ENCODE data around the gene ADH5.
"Not testable (repeated sequence)": the region's sequence is repeated elsewhere in the genome, so short reads cannot be mapped to it uniquely, and the experiment has no call there.

The ADH5 gene

GRCh38 chr4:99088481-99089365, at the start of gene ADH5:
TSS of gene ADH5 (minus strand) at chr4:99088788. CDS start at chr4:99088700, 88 bp downstream.
- DNase-seq (ENCODE audit: low read depth, low spot score), result peak; percentile 92

DNA sequence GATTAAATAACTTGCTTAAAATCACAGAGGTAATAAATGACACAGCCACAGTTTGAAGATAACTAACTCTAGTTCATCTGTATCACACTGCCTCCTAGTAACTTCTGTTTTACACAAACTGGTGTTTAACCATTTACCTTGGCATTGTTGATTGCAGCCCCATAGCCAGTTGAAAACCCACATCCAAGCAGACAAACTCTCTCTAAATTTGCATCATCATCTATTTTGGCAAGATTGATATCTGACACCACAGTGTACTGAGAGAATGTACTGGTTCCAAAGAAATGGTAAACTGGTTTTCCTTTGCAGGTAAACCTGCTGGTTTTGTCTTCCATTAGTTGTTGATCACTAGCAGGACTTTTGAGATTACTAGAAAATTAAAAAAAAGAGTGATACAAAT, 47.7 kb upstream of the ADH5 start:
- no peak for DNase-seq (ENCODE audit: low read depth, low spot score)

GRCh38 chr4:99135541-99136162, 47.1 kb upstream of the ADH5 start:
- DNase-seq (ENCODE audit: low read depth, low spot score), result no peak

DNA sequence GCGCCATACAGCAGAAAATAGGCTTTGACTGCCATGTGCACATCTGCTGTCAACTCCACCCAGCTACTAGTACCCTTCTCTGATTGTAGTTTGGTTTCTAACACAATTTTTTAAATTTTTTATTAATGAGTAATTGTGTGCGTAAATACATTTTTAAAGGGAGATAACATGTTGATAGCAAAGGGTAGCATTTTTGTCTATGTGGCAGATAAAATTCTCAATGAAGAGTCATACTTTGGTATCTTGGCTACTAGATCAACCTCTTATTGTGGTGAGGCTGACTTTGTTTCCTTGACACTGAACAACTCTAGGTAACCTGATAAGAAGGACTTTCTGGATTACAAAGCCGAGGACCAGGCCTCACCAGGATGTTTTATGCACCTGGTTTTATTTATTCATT, 46.0 kb upstream of the ADH5 start:
- DNase-seq (ENCODE audit: low read depth, low spot score), result no peak

DNA sequence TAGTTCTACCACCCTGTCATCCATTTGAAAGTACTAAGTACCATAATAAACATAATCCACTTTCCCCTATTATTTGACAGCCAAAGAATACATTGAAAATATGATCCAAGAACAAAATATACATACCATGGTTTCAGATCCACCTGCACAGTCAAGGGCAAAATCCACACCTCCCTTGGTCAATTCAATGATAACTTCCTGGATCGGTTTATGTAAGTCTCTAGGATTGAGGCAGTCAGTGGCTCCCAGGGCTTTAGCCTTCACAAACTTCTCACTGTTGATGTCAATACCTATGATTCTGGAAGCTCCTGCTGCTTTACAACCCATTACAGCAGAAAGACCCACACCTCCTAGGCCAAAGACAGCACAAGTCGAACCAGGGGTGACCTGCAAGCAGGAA, 42.8 kb upstream of the ADH5 start:
- DNase-seq (ENCODE audit: low read depth, low spot score), result no peak

GRCh38 chr4:99126376-99126775, 37.8 kb upstream of the ADH5 start:
- DNase-seq (ENCODE audit: low read depth, low spot score), result no peak

GRCh38 chr4:99121008-99121407, 32.4 kb upstream of the ADH5 start:
- no peak for DNase-seq (ENCODE audit: low read depth, low spot score)

GRCh38 chr4:99120501-99120900, 31.9 kb upstream of the ADH5 start:
- no peak for DNase-seq (ENCODE audit: low read depth, low spot score)

DNA sequence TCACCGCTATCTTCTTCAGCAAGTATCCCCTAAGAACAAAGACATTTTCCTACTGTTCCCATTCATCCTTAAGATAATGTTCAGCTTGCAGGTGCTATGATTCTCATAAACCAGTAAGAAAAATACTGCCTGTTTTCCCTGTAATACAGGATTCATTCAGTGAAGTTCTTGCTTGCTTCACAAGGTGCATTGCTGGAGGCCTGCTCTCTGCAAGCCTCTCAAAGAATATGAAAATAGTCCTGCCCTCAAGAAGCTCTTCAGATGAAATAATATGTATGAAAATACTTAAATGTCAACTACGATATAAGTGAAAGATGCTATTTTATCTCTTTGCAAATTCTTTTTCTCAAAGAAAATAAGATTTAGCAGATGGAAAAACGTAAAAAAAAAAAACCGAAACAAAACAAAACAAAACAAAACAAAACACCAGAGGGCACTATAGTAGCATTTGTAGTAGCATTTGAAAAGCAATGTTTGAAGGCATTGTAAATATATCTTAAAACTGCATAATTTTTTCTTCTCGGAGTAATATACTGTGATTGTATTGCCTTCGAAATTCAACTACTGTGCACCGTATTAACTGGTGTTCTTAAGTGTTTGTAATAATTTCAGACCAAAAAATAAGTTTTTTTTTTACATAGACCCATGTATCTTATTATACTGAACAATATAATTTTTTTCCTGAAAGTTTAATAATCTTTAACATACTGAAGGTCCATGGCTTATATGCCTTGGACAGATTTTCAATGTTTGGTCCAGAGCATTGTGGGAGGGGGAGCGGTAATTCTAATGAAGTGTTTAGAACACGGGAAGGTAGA, 29.5 kb upstream of the ADH5 start:
- no peak for DNase-seq (ENCODE audit: low read depth, low spot score)

DNA sequence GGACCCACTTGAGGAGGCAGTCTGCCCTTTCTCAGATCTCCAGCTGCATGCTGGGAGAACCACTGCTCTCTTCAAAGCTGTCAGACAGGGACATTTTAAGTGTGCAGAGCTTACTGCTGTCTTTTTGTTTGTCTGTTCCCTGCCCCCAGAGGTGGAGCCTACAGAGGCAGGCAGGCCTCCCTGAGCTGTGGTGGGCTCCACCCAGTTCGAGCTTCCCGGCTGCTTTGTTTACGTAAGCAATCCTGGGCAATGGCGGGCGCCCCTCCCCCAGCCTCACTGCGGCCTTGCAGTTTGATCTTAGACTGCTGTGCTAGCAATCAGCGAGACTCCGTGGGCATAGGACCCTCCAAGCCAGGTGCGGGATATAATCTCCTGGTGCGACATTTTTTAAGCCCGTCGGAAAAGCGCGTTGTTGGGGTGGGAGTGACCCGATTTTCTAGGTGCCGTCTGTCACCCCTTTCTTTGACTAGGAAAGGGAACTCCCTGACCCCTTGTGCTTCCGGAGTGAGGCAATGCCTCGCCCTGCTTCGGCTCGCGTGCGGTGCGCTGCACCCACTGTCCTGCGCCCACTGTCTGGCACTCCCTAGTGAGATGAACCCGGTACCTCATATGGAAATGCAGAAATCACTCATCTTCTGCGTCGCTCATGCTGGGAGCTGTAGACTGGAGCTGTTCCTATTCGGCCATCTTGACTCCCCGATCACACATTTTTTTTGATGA, 28.7 kb upstream of the ADH5 start:
- not testable (repeated sequence) for DNase-seq (ENCODE audit: low read depth, low spot score)

DNA sequence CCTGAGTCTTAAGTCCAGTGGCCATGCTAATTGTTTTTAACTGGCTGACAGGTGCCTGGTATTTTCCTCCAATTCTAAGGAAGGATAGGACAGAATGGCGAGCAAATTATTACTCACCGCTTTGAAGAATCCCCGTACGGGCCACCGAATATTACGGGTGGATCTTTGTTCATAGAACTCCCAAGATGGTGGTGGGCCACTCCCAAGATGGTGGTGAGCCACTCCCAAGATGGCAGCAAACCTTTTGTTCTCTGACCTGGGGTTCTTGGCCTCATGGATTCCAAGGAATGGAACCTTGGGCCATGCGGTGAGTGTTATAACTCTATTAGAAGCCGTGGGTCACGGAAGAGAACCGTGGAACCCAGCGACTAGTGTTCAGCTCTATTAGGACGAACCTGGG, 20.7 kb upstream of the ADH5 start:
- DNase-seq (ENCODE audit: low read depth, low spot score), result not testable (repeated sequence)

DNA sequence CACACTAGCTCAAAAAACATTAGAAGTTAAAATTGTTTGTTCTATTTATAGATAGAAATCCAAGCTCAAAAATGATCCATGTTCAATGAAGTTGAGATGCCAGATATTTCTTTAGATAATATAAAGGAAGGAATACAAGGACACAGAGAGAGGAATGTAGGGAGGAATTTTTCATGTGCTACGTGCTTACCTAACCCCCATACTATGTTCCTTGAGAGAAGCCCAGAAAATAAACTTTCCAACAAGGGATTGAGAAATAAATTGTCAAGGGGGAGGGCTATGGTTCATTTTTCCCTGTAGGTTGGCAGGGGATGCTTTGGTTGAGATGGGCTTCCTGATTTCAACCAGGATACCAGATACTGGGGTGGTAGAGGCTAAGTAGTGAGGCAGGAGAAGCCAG, 15.6 kb upstream of the ADH5 start:
- DNase-seq (ENCODE audit: low read depth, low spot score), result no peak

- DNase-seq (ENCODE audit: low read depth, low spot score), result no peak
These were observed 14.6 kb upstream of the ADH5 start for GRCh38 chr4:99103166-99103565.

GRCh38 chr4:99102634-99103033, 14.0 kb upstream of the ADH5 start:
- DNase-seq (ENCODE audit: low read depth, low spot score), result no peak

- no peak for DNase-seq (ENCODE audit: low read depth, low spot score)
These were observed 12.3 kb upstream of the ADH5 start for GRCh38 chr4:99100876-99101275.

GRCh38 chr4:99099814-99100213, 11.2 kb upstream of the ADH5 start:
- not testable (repeated sequence) for DNase-seq (ENCODE audit: low read depth, low spot score)

DNA sequence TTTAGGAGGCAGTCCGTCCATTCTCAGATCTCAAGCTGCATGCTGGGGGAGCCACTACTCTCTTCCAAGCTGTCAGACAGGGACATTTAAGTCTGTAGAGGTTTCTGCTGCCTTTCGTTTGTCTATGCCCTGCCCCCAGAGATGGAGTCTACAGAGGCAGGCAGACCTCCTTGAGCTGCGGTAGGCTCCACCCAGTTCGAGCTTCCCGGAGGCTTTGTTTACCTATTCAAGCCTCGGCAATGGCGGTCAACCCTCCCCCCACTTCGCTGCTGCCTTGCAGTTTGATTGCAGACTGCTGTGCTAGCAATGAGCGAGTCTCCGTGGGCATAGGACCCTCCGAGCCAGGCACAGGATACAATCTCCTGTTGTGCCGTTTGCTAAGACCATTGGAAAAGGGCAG, 10.7 kb upstream of the ADH5 start:
- DNase-seq (ENCODE audit: low read depth, low spot score), result no peak

DNA sequence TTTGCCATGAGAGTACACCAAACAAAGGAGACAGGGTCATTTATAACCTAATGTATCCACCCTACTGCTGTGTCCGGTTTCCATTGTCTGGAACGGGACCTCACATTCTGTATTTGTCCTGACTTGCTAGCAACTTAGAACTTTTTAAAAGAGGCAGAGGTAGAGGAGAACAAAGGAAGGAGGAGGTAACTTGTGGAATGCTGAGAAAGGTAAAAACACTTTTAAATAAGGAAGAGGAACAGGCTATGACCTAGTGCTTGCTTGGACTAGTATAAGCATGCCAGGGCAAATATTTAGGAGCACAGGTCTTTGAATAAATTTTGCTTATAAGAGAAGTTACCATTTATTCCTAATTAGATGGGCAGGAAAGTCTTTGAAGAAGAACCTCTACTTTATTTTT, 3.3 kb upstream of the ADH5 start:
- not testable (repeated sequence) for DNase-seq (ENCODE audit: low read depth, low spot score)

GRCh38 chr4:99091216-99091575, 2.6 kb upstream of the ADH5 start:
- DNase-seq (ENCODE audit: low read depth, low spot score), result no peak

GRCh38 chr4:99090481-99091215, 2.1 kb upstream of the ADH5 start:
- no peak for DNase-seq (ENCODE audit: low read depth, low spot score)

GRCh38 chr4:99088023-99088449, 552 bp downstream of the ADH5 start:
- no peak for DNase-seq (ENCODE audit: low read depth, low spot score)
